HG03469 (cell line): ENCODE results near the gene SLC27A4.

ENCODE experiments used
- ATAC-seq: cut with Tn5 transposase; IDR thresholded peaks from one replicate; pipeline ENCODE4 v1.9.1; 2021; ENCODE audit warnings: mild to moderate bottlenecking, moderate library complexity, moderate number of reproducible peaks; ENCODE audit not compliant: unreplicated experiment

Gene SLC27A4

GRCh38 chr9:128390150-128390812 lies 50.0 kb downstream of the SLC27A4 start:
- ATAC-seq: no peak

- ATAC-seq: no peak
Measured at GRCh38 chr9:128390813-128391711, 50.7 kb downstream of the SLC27A4 start.

GRCh38 chr9:128391956-128392301 lies 51.6 kb downstream of the SLC27A4 start:
- no peak for ATAC-seq

GRCh38 chr9:128392302-128393144 lies 52.2 kb downstream of the SLC27A4 start:
- ATAC-seq: no peak

- ATAC-seq: no peak
Measured at GRCh38 chr9:128393145-128393775, 52.9 kb downstream of the SLC27A4 start.

- no peak for ATAC-seq
Measured at GRCh38 chr9:128393970-128394369, 53.6 kb downstream of the SLC27A4 start.

- no peak for ATAC-seq
Measured at GRCh38 chr9:128394379-128395168, 54.2 kb downstream of the SLC27A4 start.

- ATAC-seq: no peak
Measured at GRCh38 chr9:128396970-128397613, 56.8 kb downstream of the SLC27A4 start.

- ATAC-seq: no peak
Measured at GRCh38 chr9:128397831-128398230, 57.5 kb downstream of the SLC27A4 start.

- no peak for ATAC-seq
Measured at GRCh38 chr9:128399861-128400260, 59.5 kb downstream of the SLC27A4 start.

GRCh38 chr9:128404560-128404959 lies 64.2 kb downstream of the SLC27A4 start:
- no peak for ATAC-seq

GRCh38 chr9:128405077-128405779 lies 64.9 kb downstream of the SLC27A4 start:
- ATAC-seq: no peak

- ATAC-seq: no peak
Measured at GRCh38 chr9:128405780-128406171, 65.4 kb downstream of the SLC27A4 start.

GRCh38 chr9:128406848-128407391 lies 66.6 kb downstream of the SLC27A4 start:
- no peak for ATAC-seq

GRCh38 chr9:128408963-128409431 lies 68.7 kb downstream of the SLC27A4 start:
- ATAC-seq: no peak

- ATAC-seq: no peak
Measured at GRCh38 chr9:128409450-128409849, 69.1 kb downstream of the SLC27A4 start.

- no peak for ATAC-seq
Measured at GRCh38 chr9:128409978-128410377, 69.7 kb downstream of the SLC27A4 start.
